SH-SY5Y (cell line): ENCODE measurements around the gene RHBDF2.

Experiments used
- GATA2 ChIP-seq: IDR thresholded peaks from 2 replicates; pipeline ENCODE4 v1.6.1; 2011; ENCODE audit warnings: mild to moderate bottlenecking, low read depth, low read length
- GATA3 ChIP-seq: IDR thresholded peaks from 2 replicates; pipeline ENCODE4 v1.6.1; 2011; ENCODE audit warnings: low read depth, mild to moderate bottlenecking, low read length, moderate library complexity

DNA sequence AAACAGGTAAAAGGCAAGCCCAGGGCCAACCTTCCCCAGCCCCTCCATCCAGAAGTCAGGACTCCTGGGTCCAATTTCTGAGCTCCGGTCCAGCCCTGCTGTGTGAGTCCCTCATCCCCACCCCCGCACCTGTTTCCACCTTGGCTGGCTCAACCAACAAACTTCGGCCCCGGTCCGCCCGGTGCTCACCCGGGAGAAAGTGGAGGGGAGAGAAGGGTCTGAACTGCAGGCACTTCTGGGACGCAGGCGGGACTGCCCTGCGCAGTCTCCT lies 541 bp downstream of the RHBDF2 start:
- TF ChIP-seq GATA2 (no peak), GATA3 (no peak)
